HEK293T (cell line): ENCODE measurements around the gene CCSER1.

ENCODE experiments used
- ARNT ChIP-seq: fragments of 450-650 bp; IDR thresholded peaks from 2 replicates; pipeline ENCODE4 v1.6.1; 2017; ENCODE audit warnings: mild to moderate bottlenecking
- BHLHE40 ChIP-seq: fragments of 450-650 bp; IDR thresholded peaks from 2 replicates; pipeline ENCODE4 v1.6.1; 2016; ENCODE audit warnings: mild to moderate bottlenecking, moderate library complexity, borderline replicate concordance
- CTBP1 ChIP-seq: fragments of 450-650 bp; IDR thresholded peaks from 2 replicates; pipeline ENCODE4 v1.6.1; 2016; ENCODE audit warnings: borderline replicate concordance
- ELF4 ChIP-seq: fragments of 450-650 bp; IDR thresholded peaks from 2 replicates; pipeline ENCODE4 v1.6.1; 2017; ENCODE audit warnings: antibody characterized with exemption
- FOXA1 ChIP-seq: fragments of 450-650 bp; IDR thresholded peaks from 2 replicates; pipeline ENCODE4 v1.6.1; 2016; ENCODE audit warnings: mild to moderate bottlenecking
- FOXK2 ChIP-seq: fragments of 450-650 bp; IDR thresholded peaks from 2 replicates; pipeline ENCODE4 v1.6.1; 2016; ENCODE audit warnings: mild to moderate bottlenecking
- FOXM1 ChIP-seq: fragments of 450-650 bp; IDR thresholded peaks from 2 replicates; pipeline ENCODE4 v1.6.1; 2017; ENCODE audit warnings: mild to moderate bottlenecking, borderline replicate concordance
- HDGF ChIP-seq: fragments of 450-650 bp; IDR thresholded peaks from 2 replicates; pipeline ENCODE4 v1.6.1; 2017; ENCODE audit warnings: antibody characterized with exemption, borderline replicate concordance
- L3MBTL2 ChIP-seq: fragments of 450-650 bp; conservative IDR thresholded peaks from 2 replicates; pipeline ENCODE4 v1.6.1; 2016; ENCODE audit warnings: mild to moderate bottlenecking
- LEF1 ChIP-seq: fragments of 450-650 bp; IDR thresholded peaks from 2 replicates; pipeline ENCODE4 v1.6.1; 2017; ENCODE audit warnings: mild to moderate bottlenecking, borderline replicate concordance
- SP1 ChIP-seq: fragments of 450-650 bp; IDR thresholded peaks from 2 replicates; pipeline ENCODE4 v1.6.1; 2017
- SUZ12 ChIP-seq: fragments of 450-650 bp; IDR thresholded peaks from 2 replicates; pipeline ENCODE4 v1.6.1; 2016; ENCODE audit warnings: mild to moderate bottlenecking
- TF ChIP-seq, protein P1 (sequence below): fragments of 450-650 bp; IDR thresholded peaks from 2 replicates; pipeline ENCODE4 v1.6.1; 2016

DNA sequence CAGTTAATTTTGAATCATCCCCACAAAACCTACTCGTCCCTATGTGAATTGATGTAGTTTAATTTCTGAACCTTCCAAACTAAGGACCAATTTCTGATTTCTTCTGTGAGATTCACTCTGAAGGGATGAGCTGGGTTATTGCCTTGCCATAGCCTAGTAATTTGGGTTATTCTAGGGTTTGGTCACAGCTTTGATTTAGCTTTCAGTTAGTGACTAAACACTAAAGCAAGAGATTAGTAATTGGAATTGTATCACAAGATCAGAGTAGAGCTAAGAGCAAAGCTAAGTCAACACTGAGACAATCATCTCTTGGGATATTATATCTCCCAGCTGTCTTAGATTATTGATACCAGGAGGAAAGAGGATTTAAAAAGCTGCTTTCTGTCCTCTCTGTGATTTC, 588.0 kb downstream of the CCSER1 start:
- no peak for TF ChIP-seq FOXK2
- TF ChIP-seq LEF1, result no peak
- TF ChIP-seq SP1, result no peak
- TF ChIP-seq FOXA1, result no peak
- no peak for TF ChIP-seq L3MBTL2
- no peak for TF ChIP-seq BHLHE40
- no peak for TF ChIP-seq HDGF
- TF ChIP-seq ELF4, result no peak
- TF ChIP-seq SUZ12, result no peak
- no peak for TF ChIP-seq FOXM1
- no peak for TF ChIP-seq ARNT
- TF ChIP-seq, protein P1, sequence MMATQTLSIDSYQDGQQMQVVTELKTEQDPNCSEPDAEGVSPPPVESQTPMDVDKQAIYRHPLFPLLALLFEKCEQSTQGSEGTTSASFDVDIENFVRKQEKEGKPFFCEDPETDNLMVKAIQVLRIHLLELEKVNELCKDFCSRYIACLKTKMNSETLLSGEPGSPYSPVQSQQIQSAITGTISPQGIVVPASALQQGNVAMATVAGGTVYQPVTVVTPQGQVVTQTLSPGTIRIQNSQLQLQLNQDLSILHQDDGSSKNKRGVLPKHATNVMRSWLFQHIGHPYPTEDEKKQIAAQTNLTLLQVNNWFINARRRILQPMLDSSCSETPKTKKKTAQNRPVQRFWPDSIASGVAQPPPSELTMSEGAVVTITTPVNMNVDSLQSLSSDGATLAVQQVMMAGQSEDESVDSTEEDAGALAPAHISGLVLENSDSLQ, result no peak
- TF ChIP-seq CTBP1, result no peak
